ENCODE data around the gene RGS14.

The RGS14 gene

DNA sequence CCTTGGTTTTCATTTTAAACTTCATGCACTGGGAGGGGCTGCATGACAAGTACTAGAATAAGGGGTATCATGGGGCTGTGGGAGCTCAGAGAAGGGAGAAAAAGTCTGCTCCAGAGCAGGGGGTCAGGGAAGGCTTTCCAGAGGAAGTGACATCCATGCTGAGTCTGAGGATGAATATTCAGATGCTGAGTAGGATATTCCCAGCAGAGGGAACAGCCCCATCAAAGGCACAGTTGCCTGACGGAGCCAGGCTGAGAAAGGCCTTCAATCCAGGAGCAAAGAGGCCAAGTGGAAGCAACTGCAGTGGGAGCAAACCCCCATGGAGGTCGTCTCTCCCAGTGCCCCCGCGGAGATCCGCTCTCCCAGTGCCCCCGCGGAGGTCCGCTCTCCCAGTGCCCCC lies 38.4 kb downstream of the RGS14 start:
- in situ Hi-C loops (cut with HindIII; ENCODE audit: low pct_ligation_motif_present, low sequenced_read_pairs) = no loop called here
- peaks cover 12% of the 10 kb centered on the region for H3K27me3 ChIP-seq (replicated peaks)
- TF ChIP-seq, protein P1, sequence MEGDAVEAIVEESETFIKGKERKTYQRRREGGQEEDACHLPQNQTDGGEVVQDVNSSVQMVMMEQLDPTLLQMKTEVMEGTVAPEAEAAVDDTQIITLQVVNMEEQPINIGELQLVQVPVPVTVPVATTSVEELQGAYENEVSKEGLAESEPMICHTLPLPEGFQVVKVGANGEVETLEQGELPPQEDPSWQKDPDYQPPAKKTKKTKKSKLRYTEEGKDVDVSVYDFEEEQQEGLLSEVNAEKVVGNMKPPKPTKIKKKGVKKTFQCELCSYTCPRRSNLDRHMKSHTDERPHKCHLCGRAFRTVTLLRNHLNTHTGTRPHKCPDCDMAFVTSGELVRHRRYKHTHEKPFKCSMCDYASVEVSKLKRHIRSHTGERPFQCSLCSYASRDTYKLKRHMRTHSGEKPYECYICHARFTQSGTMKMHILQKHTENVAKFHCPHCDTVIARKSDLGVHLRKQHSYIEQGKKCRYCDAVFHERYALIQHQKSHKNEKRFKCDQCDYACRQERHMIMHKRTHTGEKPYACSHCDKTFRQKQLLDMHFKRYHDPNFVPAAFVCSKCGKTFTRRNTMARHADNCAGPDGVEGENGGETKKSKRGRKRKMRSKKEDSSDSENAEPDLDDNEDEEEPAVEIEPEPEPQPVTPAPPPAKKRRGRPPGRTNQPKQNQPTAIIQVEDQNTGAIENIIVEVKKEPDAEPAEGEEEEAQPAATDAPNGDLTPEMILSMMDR (IDR thresholded peaks at IDR 0.05; ENCODE audit: low read depth, low read length, missing control alignments) = no peak
- no peak overlapping the region for H3K27ac ChIP-seq
- no peak overlapping the region for H3K4me3 ChIP-seq (ENCODE audit: low read depth, low read length)
- H3K36me3 ChIP-seq (replicated peaks) = no peaks in the 10 kb centered on the region
- no peak for DNase-seq

DNA sequence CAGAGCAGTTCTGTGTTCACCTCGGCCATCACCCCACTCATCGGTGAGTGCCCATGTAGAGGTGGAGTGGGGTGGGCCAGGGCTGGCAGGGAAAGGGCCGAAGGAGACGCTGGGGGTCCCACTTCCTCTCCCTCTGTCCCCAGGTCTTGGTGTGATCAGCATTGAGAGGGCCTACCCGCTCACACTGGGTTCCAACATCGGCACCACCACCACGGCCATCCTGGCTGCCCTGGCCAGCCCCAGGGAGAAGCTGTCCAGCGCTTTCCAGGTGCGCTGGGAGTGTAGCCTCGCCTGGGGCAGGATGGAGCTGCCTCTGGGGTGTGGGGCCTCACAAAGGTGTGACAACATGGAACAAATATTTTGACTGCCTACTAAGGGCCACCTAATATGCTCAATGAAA lies 39.1 kb downstream of the RGS14 start:
- in situ Hi-C loops (cut with HindIII; ENCODE audit: low pct_ligation_motif_present, low sequenced_read_pairs) = no loop called here
- Histone ChIP-seq H3K27me3 (replicated peaks) (peaks cover 20% of the 10 kb centered on the region), H3K27ac (no peak overlapping the region), H3K36me3 (replicated peaks) (no peaks in the 10 kb centered on the region), H3K4me3 (ENCODE audit: low read depth, low read length) (no peak overlapping the region)
- no peak for DNase-seq
- TF ChIP-seq, protein P1 (IDR thresholded peaks at IDR 0.05; ENCODE audit: low read depth, low read length, missing control alignments) = no peak

DNA sequence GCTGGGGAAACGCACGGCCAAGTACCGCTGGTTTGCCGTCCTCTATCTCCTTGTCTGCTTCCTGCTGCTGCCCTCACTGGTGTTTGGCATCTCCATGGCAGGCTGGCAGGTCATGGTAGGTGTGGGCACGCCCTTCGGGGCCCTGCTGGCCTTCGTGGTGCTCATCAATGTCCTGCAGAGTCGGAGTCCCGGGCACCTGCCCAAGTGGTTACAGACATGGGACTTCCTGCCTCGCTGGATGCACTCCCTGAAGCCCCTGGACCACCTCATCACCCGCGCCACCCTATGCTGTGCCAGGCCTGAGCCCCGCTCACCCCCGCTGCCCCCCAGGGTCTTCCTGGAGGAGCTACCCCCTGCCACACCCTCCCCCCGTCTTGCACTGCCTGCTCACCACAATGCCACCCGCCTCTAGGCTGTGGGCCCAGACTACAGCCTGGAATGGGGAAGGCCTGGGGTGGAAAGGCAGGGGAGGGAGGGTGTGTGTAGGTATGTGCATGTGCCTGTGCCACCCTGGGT lies 40.2 kb downstream of the RGS14 start:
- Histone ChIP-seq H3K36me3 (replicated peaks) (no peaks in the 10 kb centered on the region), H3K27me3 (replicated peaks) (peaks cover 20% of the 10 kb centered on the region), H3K27ac (no peak overlapping the region), H3K4me3 (ENCODE audit: low read depth, low read length) (no peak overlapping the region)
- TF ChIP-seq, protein P1 (IDR thresholded peaks at IDR 0.05; ENCODE audit: low read depth, low read length, missing control alignments) = no peak
- DNase-seq = no peak
- in situ Hi-C loops (cut with HindIII; ENCODE audit: low pct_ligation_motif_present, low sequenced_read_pairs) = no loop called here

DNA sequence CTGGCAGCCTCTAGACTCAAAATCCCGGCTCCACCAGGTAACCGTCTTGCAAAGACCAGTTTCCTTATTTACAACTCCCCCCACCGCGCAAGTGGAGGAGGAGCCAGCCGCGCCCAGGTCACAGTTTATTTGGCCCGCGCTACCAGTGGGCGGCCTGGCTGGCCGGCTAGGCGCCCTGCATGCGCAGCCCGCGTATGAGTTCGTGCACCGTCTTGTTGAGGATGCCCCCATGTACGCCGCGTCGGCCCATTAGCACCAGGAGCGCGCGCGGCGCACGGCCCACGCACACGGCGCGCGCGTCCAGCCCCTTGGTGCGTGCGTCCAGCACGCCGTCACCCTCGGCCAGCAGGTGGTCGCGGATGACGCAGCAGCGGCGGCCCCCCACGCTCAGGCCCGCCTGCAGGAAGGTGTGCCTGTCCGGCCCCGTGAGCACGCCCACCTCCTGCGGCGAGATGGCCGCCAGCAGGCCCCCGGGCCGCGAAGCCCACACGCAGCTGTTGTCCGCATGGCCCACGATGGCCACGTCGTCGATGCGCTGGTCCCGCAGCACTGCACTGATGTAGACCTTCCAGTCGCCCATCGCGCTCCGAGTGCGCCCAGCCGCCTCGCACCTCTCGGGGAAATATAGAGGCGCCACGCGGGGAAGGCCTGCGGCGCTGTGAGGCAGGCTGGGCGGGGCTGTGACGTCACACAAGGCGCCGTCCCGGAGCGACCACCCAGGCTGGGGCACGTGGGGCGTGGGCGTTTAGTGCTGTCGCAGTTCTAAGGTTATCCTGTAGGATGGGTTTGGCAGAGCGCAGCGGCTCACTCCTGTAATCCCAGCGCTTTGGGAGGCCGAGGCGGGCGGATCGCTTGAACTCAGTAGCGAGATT lies 42.5 kb downstream of the RGS14 start, which contains the start of gene PFN3:
TSS of gene PFN3 (minus strand) at position 665 of the 872 bp plus-strand sequence. CDS start at position 580, 85 bp downstream.
- Histone ChIP-seq H3K4me3 (ENCODE audit: low read depth, low read length) (no peak within 1 kb of the TSS), H3K27ac (no peak within 1 kb of the TSS), H3K36me3 (replicated peaks) (no peaks in the 10 kb centered on the region), H3K27me3 (replicated peaks) (peaks cover 20% of the 10 kb centered on the region)
- in situ Hi-C loops (cut with HindIII; ENCODE audit: low pct_ligation_motif_present, low sequenced_read_pairs) = no loop called here
- TF ChIP-seq, protein P1 (IDR thresholded peaks at IDR 0.05; ENCODE audit: low read depth, low read length, missing control alignments) = no peak
- peak; percentile 25 for DNase-seq

DNA sequence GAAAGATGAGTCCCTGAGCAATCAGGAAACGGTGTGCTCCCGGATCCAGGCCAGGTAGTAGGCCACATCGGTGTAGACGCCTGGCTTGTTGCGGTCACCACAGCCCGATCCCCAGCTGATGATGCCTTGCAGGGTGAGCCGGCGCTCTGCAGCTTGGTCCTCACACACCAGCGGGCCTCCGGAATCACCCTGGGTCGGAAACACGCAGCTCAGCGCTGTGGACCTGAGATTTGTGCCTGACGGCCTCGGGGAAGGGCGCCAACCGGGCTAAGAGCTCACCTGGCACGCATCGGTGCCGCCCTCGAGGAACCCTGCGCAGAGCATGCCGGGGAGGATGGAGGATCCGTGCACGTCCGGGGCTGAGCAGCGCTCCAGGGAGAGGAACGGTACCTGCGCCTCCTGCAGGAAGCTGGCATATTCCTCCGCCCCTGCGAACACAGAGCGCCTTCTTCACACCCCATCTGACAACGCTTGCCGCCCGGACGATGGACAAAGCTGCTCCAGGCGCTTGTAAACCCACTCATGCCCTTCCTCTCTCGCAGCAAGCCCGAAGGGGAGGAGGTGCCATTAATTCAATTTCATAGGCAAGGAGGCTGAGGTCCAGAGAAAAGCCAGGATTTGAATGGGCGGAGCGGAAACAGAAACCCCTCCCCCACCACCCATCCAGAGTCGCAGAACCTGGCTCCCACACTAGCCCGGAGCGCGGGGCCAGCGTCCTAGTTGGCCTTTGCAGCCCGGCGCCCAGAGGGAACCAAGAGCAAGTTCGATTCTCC lies 44.7 kb downstream of the RGS14 start:
- H3K36me3 ChIP-seq (replicated peaks) = no peaks in the 10 kb centered on the region
- H3K4me3 ChIP-seq (ENCODE audit: low read depth, low read length) = no peak overlapping the region
- in situ Hi-C loops (cut with HindIII; ENCODE audit: low pct_ligation_motif_present, low sequenced_read_pairs) = no loop called here
- TF ChIP-seq, protein P1 (IDR thresholded peaks at IDR 0.05; ENCODE audit: low read depth, low read length, missing control alignments) = peak; percentile 70
- no peak overlapping the region for H3K27ac ChIP-seq
- no peak for DNase-seq
- peaks cover 20% of the 10 kb centered on the region for H3K27me3 ChIP-seq (replicated peaks)

All from brain microvascular endothelial cell (primary cell).